Spleen (tissue), 11 donors: ENCODE measurements around the gene PAK6. TPM values are rescaled to one million over a fixed set of nuclear protein-coding genes. Genes with fewer than 3 reads are reported as not detected.

ENCODE experiments used
- DNase-seq: peaks from one replicate; pipeline ENCODE4 v3.0.0-alpha.2; 2020
- H3K27ac ChIP-seq, 8 donors: fragments of 200-600 bp; sonication (generic) in 7 of 8; 1 replicate in 4 of 8; 2 replicates in 4 of 8; pipeline versions ENCODE4 v1.5.0 to v1.8.0; 2016 to 2021; ENCODE audit warnings: inconsistent platforms in 4 of 8, mild to moderate bottlenecking in 4 of 8, moderate library complexity in 1 of 8
- H3K27me3 ChIP-seq, 7 donors: fragments of 200-600 bp; sonication (generic) in 6 of 7; replicated peaks in 1 of 7; 1 replicate in 4 of 7; 2 replicates in 3 of 7; pipeline versions ENCODE4 v1.5.0 to v1.8.0; 2016 to 2021; ENCODE audit warnings: inconsistent platforms in 3 of 7, mild to moderate bottlenecking in 1 of 7
- H3K36me3 ChIP-seq, 6 donors: fragments of 200-600 bp; sonication (generic) in 5 of 6; 1 replicate in 4 of 6; 2 replicates in 2 of 6; pipeline versions ENCODE4 v1.5.0 to v1.8.0; 2016 to 2021; ENCODE audit warnings: inconsistent platforms in 2 of 6
- H3K4me1 ChIP-seq, 6 donors: fragments of 200-600 bp; sonication (generic) in 5 of 6; 1 replicate in 3 of 6; 2 replicates in 3 of 6; pipeline versions ENCODE4 v1.5.0 to v1.8.0; 2016 to 2021; ENCODE audit warnings: inconsistent platforms in 3 of 6
- H3K4me3 ChIP-seq, 8 donors: fragments of 200-600 bp; sonication (generic) in 7 of 8; 1 replicate in 4 of 8; 2 replicates in 4 of 8; pipeline versions ENCODE4 v1.5.0 to v1.8.0; 2016 to 2021; ENCODE audit warnings: inconsistent platforms in 4 of 8, mild to moderate bottlenecking in 4 of 8, moderate library complexity in 2 of 8
- H3K9me3 ChIP-seq, 8 donors: fragments of 200-600 bp; sonication (generic) in 7 of 8; 1 replicate in 4 of 8; 2 replicates in 4 of 8; pipeline versions ENCODE4 v1.5.0 to v1.8.0; 2016 to 2021; ENCODE audit warnings: inconsistent platforms in 4 of 8
- POLR2A ChIP-seq, 3 donors: fragments of 450-650 bp; IDR thresholded peaks; one replicate each; pipeline ENCODE4 v1.5.1; 2017; ENCODE audit warnings: antibody characterized with exemption in 3 of 3, mild to moderate bottlenecking in 1 of 3
- POLR2AphosphoS5 ChIP-seq, 3 donors: sonication (generic); formaldehyde crosslinking; IDR thresholded peaks; one replicate each; pipeline ENCODE4 v1.5.1; 2017; ENCODE audit warnings: antibody characterized with exemption in 3 of 3
- WGBS, 5 donors: extraction: QIAGEN DNeasy Blood & Tissue Kit in 3 of 5; methylation state at CpG; one replicate each; pipeline versions ENCODE4 v1.1.5 to v1.1.7; 2013 to 2018; 5-methylcytosine and 5-hydroxymethylcytosine counted together
- intact Hi-C: fragments of 100-400 bp; cut with DNase I; formaldehyde crosslinking; loops from one replicate; pipeline ENCODE4 v1.15.0; 2023; ENCODE audit warnings: low total_unique reads
- polyA plus RNA-seq, 3 donors: library from polyadenylated mRNA; stranded (reverse); fragments of 200-250 nt; gene quantifications; one replicate each; pipeline ENCODE4 v1.2.1, GENCODE V29; 2013
- total RNA-seq, 7 donors: library from RNA; depleted of rRNA in 3 of 7; stranded (reverse); fragments of >200 nt in 3 of 7; fragmentation: NEBNext Ultra II Directional in 4 of 7; extraction: Animal tissue kit (Norgen Biotek cat#: 25700) in 4 of 7; gene quantifications; one replicate each; pipeline versions ENCODE4 v1.1.0 to v1.2.1, GENCODE V29; 2016 to 2021
- TF ChIP-seq, protein P1 (sequence below), 11 experiments: fragments of 200-600 bp in 7 of 11; fragments of 450-650 bp in 4 of 11; sonication (generic) in 4 of 11; IDR thresholded peaks in 8 of 11; conservative IDR thresholded peaks in 3 of 11; 1 replicate in 7 of 11; 2 replicates in 4 of 11; pipeline versions ENCODE4 v1.4.0 to v1.8.0; 2016 to 2021; ENCODE audit warnings: antibody characterized with exemption in 11 of 11, inconsistent platforms in 4 of 11, mild to moderate bottlenecking in 1 of 11
- donor health status: healthy with polysubstance abuse.
- donor health status: DM: no; HTN: no; CAD: no; lungs with moderate emphysema.
- donor health status: DM: no; HTN: no; CAD: no.
- donor health status: Bipolar disorder and iron deficiency.
- donor health status: healthy.
- donor health status: DM: no; HTN: no; CAD: no.
- donor health status: DM: yes; HTN: yes; CAD: no.

Gene PAK6
- total and polyA plus RNA-seq, 10 donors, result 0.24 to 5.4 (median 1.7) TPM

DNA sequence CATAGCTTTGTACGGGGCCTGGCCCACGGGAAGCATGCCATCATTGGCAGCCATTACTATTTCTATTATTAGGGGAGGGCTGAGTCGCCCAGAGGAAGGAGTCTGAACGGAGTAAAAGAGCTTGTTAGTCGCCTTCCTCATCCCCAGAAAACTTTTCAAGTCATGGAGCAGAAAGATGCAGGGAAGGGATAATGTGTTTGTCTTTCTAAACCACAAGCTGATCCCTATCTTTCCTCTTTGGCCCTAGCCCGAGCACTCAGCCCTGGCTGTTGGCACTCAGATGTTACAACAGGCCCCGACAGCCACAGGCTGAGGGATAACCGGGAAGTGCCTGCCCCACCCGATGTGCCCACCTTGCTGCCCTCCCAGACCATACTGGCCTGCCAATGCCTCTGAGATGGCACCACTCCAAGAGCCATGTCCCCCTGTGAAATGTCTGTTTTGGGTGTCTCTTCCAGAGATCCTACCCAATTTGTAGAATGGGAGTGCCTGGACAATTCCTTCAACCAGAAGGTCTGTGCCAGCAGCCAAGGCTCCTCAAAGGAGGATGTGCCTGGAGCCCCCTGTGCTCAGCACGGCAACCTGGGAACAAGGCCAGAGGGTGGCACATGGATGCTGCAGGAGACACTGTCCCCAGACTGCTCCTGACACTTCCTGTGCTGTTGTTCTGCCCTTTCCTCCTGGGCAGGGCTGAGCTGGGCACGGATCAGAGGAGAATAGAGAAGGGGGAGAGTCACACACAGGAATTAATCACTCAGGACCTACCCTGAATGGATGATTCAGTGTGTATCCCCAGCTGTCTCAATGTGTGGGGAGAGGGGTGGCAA is 10.8 kb downstream of the PAK6 start:
- Histone ChIP-seq H3K4me3 (no peak overlapping the region), H3K4me1 (peaks cover 0 to 21% (median 18%) of the 10 kb centered on the region in 6 donors), H3K9me3 (no peaks in the 10 kb centered on the region), H3K27ac (no peak overlapping the region), H3K36me3 (no peaks in the 10 kb centered on the region), H3K27me3 (peaks cover 0 to 45% (median 28%) of the 10 kb centered on the region in 7 donors)
- WGBS, 5 donors, result 53 to 78% (median 66%) methylated on average over 9 to 11 of the region's 11 CpGs
- TF ChIP-seq POLR2AphosphoS5 (IDR thresholded peaks at IDR 0.05), result no peak
- TF ChIP-seq POLR2A (IDR thresholded peaks at IDR 0.05), result no peak
- TF ChIP-seq, protein P1, sequence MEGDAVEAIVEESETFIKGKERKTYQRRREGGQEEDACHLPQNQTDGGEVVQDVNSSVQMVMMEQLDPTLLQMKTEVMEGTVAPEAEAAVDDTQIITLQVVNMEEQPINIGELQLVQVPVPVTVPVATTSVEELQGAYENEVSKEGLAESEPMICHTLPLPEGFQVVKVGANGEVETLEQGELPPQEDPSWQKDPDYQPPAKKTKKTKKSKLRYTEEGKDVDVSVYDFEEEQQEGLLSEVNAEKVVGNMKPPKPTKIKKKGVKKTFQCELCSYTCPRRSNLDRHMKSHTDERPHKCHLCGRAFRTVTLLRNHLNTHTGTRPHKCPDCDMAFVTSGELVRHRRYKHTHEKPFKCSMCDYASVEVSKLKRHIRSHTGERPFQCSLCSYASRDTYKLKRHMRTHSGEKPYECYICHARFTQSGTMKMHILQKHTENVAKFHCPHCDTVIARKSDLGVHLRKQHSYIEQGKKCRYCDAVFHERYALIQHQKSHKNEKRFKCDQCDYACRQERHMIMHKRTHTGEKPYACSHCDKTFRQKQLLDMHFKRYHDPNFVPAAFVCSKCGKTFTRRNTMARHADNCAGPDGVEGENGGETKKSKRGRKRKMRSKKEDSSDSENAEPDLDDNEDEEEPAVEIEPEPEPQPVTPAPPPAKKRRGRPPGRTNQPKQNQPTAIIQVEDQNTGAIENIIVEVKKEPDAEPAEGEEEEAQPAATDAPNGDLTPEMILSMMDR (IDR thresholded peaks at IDR 0.05 in 8 of 11, conservative IDR thresholded peaks at IDR 0.05 in 3 of 11), result no peak
- peak; percentile 44 for DNase-seq
- intact Hi-C loops, result no loop called here

DNA sequence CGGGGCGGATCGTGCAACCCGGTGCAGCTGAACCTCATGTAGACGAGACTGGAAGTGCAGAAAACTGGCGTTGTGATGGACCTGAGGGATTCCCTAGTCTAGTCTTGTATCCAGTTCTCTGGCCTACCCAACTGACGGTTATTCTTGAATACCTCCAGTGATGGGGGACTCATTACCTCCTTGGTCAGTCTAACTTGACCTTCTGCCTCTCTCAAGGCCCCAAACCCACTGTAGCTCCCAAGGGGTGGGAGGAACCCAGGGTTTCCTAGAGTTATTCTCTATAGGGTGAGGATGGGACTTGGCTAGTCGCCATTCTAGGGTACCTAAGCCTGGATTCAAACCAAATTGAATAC is 11.4 kb downstream of the PAK6 start:
- intact Hi-C loops, result no loop called here
- DNase-seq, result no peak
- Histone ChIP-seq H3K36me3 (no peaks in the 10 kb centered on the region), H3K4me3 (no peak overlapping the region), H3K9me3 (no peaks in the 10 kb centered on the region), H3K27ac (no peak overlapping the region), H3K27me3 (peaks cover 0 to 51% (median 29%) of the 10 kb centered on the region in 7 donors), H3K4me1 (peaks cover 0 to 21% (median 18%) of the 10 kb centered on the region in 6 donors)
- TF ChIP-seq POLR2AphosphoS5 (IDR thresholded peaks at IDR 0.05) (no peak), POLR2A (IDR thresholded peaks at IDR 0.05) (no peak)
- TF ChIP-seq, protein P1 (IDR thresholded peaks at IDR 0.05 in 8 of 11, conservative IDR thresholded peaks at IDR 0.05 in 3 of 11), result no peak
- WGBS, 5 donors, result 88 to 93% (median 92%) methylated on average over 8 of the region's 8 CpGs

DNA sequence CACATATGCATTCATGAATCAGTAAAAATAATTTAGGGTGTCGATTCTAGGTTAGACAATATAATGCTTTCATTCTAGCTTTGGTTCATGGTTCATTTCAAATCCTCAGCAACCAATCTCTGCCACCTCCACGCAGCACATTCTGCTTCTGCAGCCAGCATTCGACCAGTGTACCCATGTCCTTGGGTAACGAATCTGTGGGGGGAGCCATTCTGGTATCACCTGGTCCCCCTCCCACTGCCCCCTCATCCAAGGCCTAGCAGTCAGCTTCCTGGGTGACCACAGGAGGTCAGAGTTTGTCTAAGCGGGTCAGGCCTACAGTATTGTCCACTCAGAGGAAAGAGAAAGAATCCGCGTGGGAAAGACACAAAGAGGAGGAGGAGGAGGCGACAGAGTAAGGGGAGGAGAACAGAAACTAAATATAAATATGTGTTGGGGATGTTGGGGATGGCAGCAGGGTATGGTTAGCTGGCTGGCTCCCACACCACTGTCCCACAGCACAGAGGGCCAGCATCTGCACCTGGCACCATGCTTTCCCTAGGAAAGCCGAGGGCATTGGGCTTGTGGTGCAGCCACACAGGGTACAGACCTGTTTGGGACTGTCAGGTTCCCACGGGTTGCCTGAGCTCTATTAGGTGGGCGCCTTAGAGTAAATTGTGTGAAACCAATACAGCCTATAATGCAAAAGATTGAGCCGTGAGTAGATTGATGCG is 12.1 kb downstream of the PAK6 start:
- no peaks in the 10 kb centered on the region for H3K36me3 ChIP-seq
- no peaks in the 10 kb centered on the region for H3K9me3 ChIP-seq
- H3K4me1 ChIP-seq, result peaks cover 0 to 21% (median 18%) of the 10 kb centered on the region in 6 donors
- H3K4me3 ChIP-seq, result no peak overlapping the region
- no peak for TF ChIP-seq POLR2AphosphoS5 (IDR thresholded peaks at IDR 0.05)
- 85 to 94% (median 91%) methylated on average over 13 of the region's 13 CpGs for WGBS, 5 donors
- peaks cover 0 to 57% (median 29%) of the 10 kb centered on the region in 7 donors for H3K27me3 ChIP-seq
- intact Hi-C loops, result no loop called here
- H3K27ac ChIP-seq, result no peak overlapping the region
- DNase-seq, result peak; percentile 25

DNA sequence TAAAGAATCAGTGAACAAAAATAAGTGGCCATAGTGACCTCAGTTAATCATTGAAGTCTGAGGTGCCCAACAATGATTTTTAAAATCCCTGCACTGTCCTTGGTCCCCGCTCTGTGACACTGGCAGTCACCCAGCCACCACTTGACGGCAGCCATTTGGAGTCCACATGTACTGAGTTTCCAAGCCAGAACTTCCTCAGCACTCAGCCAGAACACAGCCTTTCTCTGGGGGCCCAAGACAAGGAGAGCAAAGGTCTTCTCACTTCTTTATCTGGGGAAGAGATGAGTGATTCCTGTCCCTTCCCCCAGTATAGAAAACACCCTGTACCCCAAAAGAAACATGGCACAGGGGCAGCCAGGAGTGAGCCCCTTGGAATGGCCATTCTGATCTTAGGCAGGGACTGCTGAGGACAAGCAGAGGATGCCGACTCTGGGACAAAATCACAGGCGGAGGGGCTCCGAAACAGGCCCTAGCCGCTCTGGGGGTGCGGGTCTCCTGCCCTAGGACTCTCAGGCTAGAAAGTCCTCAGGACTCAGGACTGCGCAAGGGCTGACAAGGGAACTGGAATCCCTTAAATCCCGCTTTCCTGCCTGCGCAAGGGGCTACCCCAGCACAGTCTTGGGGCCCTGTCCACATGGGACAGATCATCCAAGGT is 12.8 kb downstream of the PAK6 start:
- intact Hi-C loops, result no loop called here
- peak; percentile 61 for DNase-seq
- H3K4me3 ChIP-seq, result peak overlapping the region in 2 of 8 donors; percentile 52 to 74

More for the DNA sequence above, 12.8 kb downstream of the PAK6 start:
- peaks cover 0 to 21% (median 18%) of the 10 kb centered on the region in 6 donors for H3K4me1 ChIP-seq
- H3K36me3 ChIP-seq, result no peaks in the 10 kb centered on the region
- TF ChIP-seq, protein P1 (IDR thresholded peaks at IDR 0.05 in 8 of 11, conservative IDR thresholded peaks at IDR 0.05 in 3 of 11), result no peak
- no peak for TF ChIP-seq POLR2A (IDR thresholded peaks at IDR 0.05)
- TF ChIP-seq POLR2AphosphoS5 (IDR thresholded peaks at IDR 0.05), result no peak
- no peak overlapping the region for H3K27ac ChIP-seq
- 75 to 93% (median 90%) methylated on average over 4 to 10 of the region's 10 CpGs for WGBS, 5 donors
- peaks cover 0 to 57% (median 29%) of the 10 kb centered on the region in 7 donors for H3K27me3 ChIP-seq
- H3K9me3 ChIP-seq, result no peaks in the 10 kb centered on the region
